ENCODE measurements around the gene MYO18A. TPM values are rescaled to one million over a fixed set of nuclear protein-coding genes. Genes with fewer than 3 reads are reported as not detected.

Gene MYO18A
- polyA plus RNA-seq, 1 donor (not counting 4 experiments of a cell fraction or from before 2014, with no cell fraction given), result 20.0 TPM

DNA sequence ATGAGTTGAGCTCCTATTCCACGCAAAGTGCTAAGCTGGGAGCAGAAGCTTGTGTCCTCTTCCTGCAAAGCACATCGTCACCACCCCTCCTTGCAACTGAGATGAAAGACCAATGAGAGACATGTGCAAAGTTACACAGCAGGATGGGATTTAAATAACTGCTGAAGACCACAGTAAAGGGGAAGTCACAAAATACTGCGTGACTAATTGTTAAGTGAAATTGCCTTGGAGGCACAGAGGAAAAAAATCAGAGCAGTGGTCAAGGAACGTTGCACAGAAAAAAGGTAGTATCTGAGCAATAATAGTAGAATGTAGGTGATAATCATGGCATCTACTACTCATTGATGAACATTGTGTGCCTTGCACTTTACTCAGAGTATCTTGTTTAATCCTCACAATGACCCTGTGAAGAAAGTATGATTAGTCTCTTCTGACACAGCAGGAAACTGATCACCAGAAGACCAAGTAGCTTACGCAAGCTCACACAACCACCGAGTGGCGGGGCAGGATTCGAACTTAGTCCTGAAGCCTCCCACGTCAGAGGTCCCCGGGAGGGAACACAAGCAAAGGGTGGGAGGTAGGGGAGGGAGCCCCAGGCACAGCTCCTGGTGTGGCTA, 15.4 kb upstream of the MYO18A start:
- no peak for DNase-seq (ENCODE audit: low read depth, low spot score)
- dilution Hi-C loops (cut with MboI; ENCODE audit: extremely low pct_ligation_motif_present, low sequenced_read_pairs), result no loop called here
- no peak overlapping the region for H2AFZ ChIP-seq (ENCODE audit: control insufficient read depth, low read length)

DNA sequence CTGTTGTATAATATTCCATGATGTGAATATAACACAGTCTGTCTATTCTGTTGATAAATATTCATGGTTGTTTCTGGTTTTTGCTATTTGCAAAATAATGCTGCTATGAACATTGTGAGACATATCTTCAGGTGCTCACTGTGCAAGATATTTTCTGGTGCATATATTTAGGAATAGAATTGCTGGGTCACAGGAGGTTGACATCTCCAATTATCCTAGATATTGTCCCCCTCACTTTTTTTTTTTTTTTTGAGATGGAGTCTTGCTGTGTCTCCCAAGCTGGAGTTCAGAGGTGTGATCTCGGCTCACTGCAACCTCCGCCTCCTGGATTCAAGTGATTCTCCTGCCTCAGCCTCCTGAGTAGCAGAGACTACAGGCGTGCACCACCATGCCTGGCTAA, 14.5 kb upstream of the MYO18A start:
- Histone ChIP-seq H3K27ac (ENCODE audit: control insufficient read depth, insufficient read depth, low read length) (no peak overlapping the region), H3K4me1 (ENCODE audit: control insufficient read depth, extremely low read depth, insufficient read depth, low read length) (peaks cover 8% of the 10 kb centered on the region), H2AFZ (ENCODE audit: control insufficient read depth, low read length) (no peak overlapping the region), H3K36me3 (ENCODE audit: control insufficient read depth in 2 of 2, extremely low read depth in 1 of 2, insufficient read depth in 2 of 2, low read length in 2 of 2) (no peaks in the 10 kb centered on the region), H3K9me1 (ENCODE audit: control insufficient read depth, extremely low read depth, insufficient read depth, low read length) (no peaks in the 10 kb centered on the region), H3K9me3 (ENCODE audit: control insufficient read depth, low read depth, low read length) (no peaks in the 10 kb centered on the region), H3K79me2 (ENCODE audit: control insufficient read depth, insufficient read depth, low read length) (no peaks in the 10 kb centered on the region), H3K4me3 (ENCODE audit: control insufficient read depth in 2 of 3, extremely low read depth in 1 of 3, insufficient read depth in 2 of 3, low read depth in 1 of 3, low read length in 3 of 3) (no peak overlapping the region), H3K27me3 (ENCODE audit: control insufficient read depth, extremely low read depth, insufficient read depth, low read length) (peaks cover 3% of the 10 kb centered on the region), H3K9ac (ENCODE audit: control insufficient read depth, extremely low read depth, insufficient read depth, low read length) (no peak overlapping the region), H3K4me2 (ENCODE audit: control insufficient read depth, extremely low read depth, insufficient read depth, low read depth, low read length) (no peak overlapping the region), H4K20me1 (ENCODE audit: control insufficient read depth, extremely low read depth, insufficient read depth, low read length) (no peaks in the 10 kb centered on the region)
- FAIRE-seq (no peak), DNase-seq (ENCODE audit: low read depth, low spot score) (no peak)
- dilution Hi-C loops (cut with MboI; ENCODE audit: extremely low pct_ligation_motif_present, low sequenced_read_pairs), result no loop called here
- TF ChIP-seq CTCF (optimal IDR thresholded peaks at IDR 0.05 in 1 of 3, IDR thresholded peaks at IDR 0.05 in 1 of 3, conservative IDR thresholded peaks at IDR 0.05 in 1 of 3; ENCODE audit: extremely low read depth in 1 of 3, insufficient read depth in 2 of 3, low read length in 3 of 3) (no peak), EZH2 (IDR thresholded peaks at IDR 0.05; ENCODE audit: low read length) (no peak)

More for the DNA sequence above, 15.4 kb upstream of the MYO18A start:
- Histone ChIP-seq H3K36me3 (ENCODE audit: control insufficient read depth in 2 of 2, extremely low read depth in 1 of 2, insufficient read depth in 2 of 2, low read length in 2 of 2) (no peaks in the 10 kb centered on the region), H3K27me3 (ENCODE audit: control insufficient read depth, extremely low read depth, insufficient read depth, low read length) (peaks cover 3% of the 10 kb centered on the region), H3K79me2 (ENCODE audit: control insufficient read depth, insufficient read depth, low read length) (no peaks in the 10 kb centered on the region), H3K4me3 (ENCODE audit: control insufficient read depth in 2 of 3, extremely low read depth in 1 of 3, insufficient read depth in 2 of 3, low read depth in 1 of 3, low read length in 3 of 3) (no peak overlapping the region), H3K27ac (ENCODE audit: control insufficient read depth, insufficient read depth, low read length) (no peak overlapping the region), H4K20me1 (ENCODE audit: control insufficient read depth, extremely low read depth, insufficient read depth, low read length) (no peaks in the 10 kb centered on the region), H3K9ac (ENCODE audit: control insufficient read depth, extremely low read depth, insufficient read depth, low read length) (no peak overlapping the region), H3K4me2 (ENCODE audit: control insufficient read depth, extremely low read depth, insufficient read depth, low read depth, low read length) (peak overlapping the region; percentile 25), H3K4me1 (ENCODE audit: control insufficient read depth, extremely low read depth, insufficient read depth, low read length) (peaks cover 8% of the 10 kb centered on the region), H3K9me1 (ENCODE audit: control insufficient read depth, extremely low read depth, insufficient read depth, low read length) (no peaks in the 10 kb centered on the region), H3K9me3 (ENCODE audit: control insufficient read depth, low read depth, low read length) (no peaks in the 10 kb centered on the region)
- peak; percentile 43 for FAIRE-seq
- no peak for TF ChIP-seq CTCF (optimal IDR thresholded peaks at IDR 0.05 in 1 of 3, IDR thresholded peaks at IDR 0.05 in 1 of 3, conservative IDR thresholded peaks at IDR 0.05 in 1 of 3; ENCODE audit: extremely low read depth in 1 of 3, insufficient read depth in 2 of 3, low read length in 3 of 3)
- no peak for TF ChIP-seq EZH2 (IDR thresholded peaks at IDR 0.05; ENCODE audit: low read length)

All from keratinocyte (primary cell).